Measurements from ENCODE around the gene NPPC.

DNA sequence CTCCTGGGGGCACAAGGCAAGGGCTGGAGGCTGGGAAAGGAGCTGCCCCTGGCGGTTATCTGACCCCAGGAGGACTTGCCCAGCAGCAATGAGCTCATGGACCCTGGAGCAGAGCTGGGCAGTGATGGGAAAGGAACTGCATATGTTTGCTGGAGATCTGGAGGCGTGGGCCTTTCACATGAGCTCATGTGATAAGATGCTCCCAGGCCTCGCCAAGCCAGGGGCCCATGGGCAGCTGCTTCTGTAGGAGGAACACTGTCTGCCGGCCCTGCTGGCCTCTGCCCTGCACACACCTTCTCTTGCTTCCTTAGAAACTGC lies 9.0 kb upstream of the NPPC start:
- no peak for TF ChIP-seq MAX (IDR thresholded peaks at IDR 0.05; ENCODE audit: low read depth, low read length)
- no peak for TF ChIP-seq BRCA1 (IDR thresholded peaks at IDR 0.05; ENCODE audit: low read depth, low read length)
- no peak for TF ChIP-seq CTCF (IDR thresholded peaks at IDR 0.05 in 2 of 3, conservative IDR thresholded peaks at IDR 0.05 in 1 of 3; ENCODE audit: control insufficient read depth in 2 of 3, extremely low read depth in 1 of 3, insufficient read depth in 1 of 3, low read depth in 3 of 3, low read length in 3 of 3)
- no peak for TF ChIP-seq EGR1 (IDR thresholded peaks at IDR 0.05; ENCODE audit: borderline replicate concordance in 1 of 2, low read depth in 2 of 2, low read length in 2 of 2)
- TF ChIP-seq, protein P1, sequence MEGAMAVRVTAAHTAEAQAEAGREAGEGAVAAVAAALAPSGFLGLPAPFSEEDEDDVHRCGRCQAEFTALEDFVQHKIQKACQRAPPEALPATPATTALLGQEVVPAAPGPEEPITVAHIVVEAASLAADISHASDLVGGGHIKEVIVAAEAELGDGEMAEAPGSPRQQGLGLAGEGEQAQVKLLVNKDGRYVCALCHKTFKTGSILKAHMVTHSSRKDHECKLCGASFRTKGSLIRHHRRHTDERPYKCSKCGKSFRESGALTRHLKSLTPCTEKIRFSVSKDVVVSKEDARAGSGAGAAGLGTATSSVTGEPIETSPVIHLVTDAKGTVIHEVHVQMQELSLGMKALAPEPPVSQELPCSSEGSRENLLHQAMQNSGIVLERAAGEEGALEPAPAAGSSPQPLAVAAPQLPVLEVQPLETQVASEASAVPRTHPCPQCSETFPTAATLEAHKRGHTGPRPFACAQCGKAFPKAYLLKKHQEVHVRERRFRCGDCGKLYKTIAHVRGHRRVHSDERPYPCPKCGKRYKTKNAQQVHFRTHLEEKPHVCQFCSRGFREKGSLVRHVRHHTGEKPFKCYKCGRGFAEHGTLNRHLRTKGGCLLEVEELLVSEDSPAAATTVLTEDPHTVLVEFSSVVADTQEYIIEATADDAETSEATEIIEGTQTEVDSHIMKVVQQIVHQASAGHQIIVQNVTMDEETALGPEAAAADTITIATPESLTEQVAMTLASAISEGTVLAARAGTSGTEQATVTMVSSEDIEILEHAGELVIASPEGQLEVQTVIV (IDR thresholded peaks at IDR 0.05; ENCODE audit: borderline replicate concordance, partially characterized antibody): no peak
- no peak for TF ChIP-seq IKZF1 (conservative IDR thresholded peaks at IDR 0.05)
- TF ChIP-seq PML (IDR thresholded peaks at IDR 0.05; ENCODE audit: low read length): no peak
- TF ChIP-seq POLR2A (IDR thresholded peaks at IDR 0.05; ENCODE audit: low read depth, low read length): no peak
- no peak for TF ChIP-seq NR2C1 (IDR thresholded peaks at IDR 0.05)
